Measurements from ENCODE around the gene RNF6.

Gene RNF6

GRCh38 chr13:26225896-26226617, 3.9 kb upstream of the RNF6 start:
- DNase-seq: no peak

DNA sequence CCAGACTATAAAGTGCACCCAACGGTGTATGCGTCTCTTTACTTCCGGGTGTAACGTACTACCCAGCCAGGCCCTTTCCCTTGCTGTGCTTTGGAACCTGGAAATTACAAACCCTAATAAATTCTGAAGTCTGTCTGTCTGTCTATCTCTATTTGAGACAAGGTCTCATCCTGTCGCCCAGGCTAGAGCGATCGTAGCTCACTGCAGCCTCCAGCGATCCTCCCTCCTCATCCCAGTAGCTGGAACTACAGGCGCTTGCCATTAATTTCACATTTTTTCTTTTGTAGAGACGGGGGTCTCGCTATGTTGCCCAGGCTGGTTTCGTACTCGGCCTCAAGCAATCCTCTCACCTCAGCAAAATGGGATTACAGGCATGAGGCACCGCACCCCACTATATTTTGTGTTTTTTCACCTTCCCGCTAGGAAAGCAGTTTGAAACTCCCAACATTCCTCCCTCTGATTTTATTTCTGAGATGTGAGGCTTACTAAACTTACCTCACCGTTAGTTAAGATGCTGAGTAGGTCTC, 469 bp upstream of the RNF6 start:
- no peak for DNase-seq

- DNase-seq: no peak
Observed at GRCh38 chr13:26221399-26221720, 754 bp downstream of the RNF6 start.

DNA sequence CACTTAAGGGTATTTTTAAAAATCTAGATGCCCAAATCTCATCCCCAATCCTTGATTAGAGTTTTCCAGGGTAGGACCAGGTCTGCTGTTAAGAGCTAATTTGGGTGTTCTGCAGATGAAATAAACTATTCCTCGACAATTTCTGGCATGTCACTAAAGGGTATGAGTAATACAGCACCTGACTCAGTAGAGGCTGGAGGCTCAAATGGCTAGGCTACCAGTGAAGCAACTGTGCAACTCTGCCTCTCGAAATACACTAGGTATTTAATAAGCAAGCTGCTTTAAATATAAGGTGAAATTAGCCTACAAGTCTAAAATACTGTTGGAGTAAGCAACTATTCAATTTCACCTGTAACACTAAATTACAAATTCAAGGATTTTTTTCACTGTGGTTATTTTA, 1.5 kb downstream of the RNF6 start:
- DNase-seq: no peak

GRCh38 chr13:26219726-26220125, 2.4 kb downstream of the RNF6 start:
- DNase-seq: no peak

GRCh38 chr13:26216042-26216441, 6.1 kb downstream of the RNF6 start:
- no peak for DNase-seq

DNA sequence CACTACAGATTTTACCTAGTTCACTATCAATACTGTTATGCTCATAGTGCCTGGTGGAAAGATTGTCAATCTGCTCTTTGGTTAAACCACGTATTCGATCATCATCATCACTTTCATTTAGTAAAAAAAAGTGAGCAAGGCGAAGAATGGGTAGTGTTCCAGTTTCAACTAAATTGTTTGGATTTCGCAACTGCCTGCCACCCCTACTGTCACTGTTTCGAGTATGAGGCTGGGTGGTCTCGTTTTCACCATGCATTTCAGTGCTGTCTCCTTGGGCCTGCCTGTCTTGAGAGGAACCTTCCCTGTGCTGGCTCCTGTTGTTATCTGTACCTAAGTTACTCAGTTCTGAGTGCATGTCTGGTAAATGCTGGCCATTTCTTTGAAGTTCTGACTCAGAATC, 8.1 kb downstream of the RNF6 start:
- DNase-seq: no peak

GRCh38 chr13:26213345-26213744, 8.8 kb downstream of the RNF6 start:
- no peak for DNase-seq

DNA sequence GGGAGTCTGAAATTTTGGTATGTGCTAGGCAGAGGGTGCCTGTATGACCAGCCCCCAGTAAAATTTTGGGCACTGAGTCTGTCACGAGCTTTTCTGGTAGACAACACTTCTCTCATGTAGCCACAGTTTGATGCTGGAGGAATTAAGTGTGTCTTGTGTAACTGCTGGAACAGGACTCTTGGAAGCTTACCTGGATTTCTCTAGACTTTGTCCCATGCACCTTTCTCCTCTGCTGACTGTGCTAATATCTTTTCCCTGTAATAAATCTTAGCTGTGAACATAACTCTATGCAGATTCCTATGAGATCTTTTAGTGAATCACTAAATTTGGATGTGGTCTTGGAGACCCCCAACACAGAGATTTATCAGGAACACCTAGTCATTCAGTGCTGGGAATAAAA, 13.8 kb downstream of the RNF6 start:
- DNase-seq: no peak

DNA sequence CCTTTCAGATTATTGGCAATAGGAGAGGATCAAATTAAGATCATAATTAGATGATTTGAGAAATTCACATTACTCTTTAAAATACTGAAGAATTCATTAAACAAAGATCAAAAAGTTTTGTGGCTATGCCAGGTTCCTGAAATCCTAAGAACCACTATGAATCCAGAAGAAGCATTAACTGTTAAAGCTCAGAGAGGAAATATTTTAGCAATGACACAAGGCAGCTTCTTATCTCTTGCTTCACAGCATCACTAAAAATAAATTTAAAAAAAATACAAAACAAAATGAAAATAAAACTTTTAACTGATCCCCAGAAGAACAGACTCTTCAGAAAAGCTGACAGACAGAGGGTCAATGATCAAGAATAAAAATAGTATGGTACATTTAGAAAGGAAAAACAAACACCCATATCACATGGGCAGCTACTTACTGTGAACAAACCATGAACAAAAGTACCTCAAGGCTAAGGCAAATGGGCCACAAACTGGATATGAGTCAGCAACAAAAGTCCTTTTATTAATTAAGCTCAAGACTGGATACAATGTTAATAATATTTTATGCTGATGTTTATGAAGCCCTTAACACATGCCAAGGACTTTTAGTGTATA, 19.6 kb downstream of the RNF6 start:
- no peak for DNase-seq

DNA sequence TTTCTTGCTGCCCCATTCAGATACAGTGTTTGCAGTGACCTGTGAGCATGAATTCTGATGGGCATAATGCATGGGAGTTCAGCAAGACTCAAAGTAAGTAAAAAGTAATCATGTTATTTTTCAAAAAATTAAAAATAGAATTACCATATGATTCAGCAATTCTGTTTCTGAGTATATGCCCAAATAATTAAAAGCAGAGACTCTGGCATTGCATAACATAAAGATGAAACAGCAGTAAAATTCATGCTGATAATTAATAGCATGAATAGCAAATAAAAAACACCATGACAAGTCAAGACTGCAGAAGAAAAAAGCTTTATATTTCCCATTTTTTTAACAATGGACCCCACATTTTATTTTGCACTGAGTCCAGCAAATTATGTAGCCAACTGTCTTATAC, 21.3 kb downstream of the RNF6 start:
- no peak for DNase-seq

DNA sequence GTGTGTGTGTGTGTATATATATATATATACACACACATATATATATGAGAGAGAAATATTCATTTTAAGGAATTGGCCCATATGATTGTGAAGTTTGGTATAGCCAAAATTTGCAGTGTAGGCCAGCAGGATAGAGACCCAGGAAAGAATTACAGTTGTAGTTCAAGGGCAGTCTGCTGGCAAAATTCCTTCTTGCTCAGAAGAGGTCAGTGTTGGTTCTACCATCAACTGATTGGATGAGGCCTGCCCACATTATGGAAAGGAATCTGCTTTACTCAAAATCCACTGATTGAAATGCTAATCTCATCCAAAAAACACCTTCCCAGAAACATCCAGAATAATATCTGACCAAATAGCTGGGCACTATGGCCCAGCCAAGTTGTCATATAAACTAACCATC, 24.0 kb downstream of the RNF6 start:
- no peak for DNase-seq

GRCh38 chr13:26197298-26197697, 24.8 kb downstream of the RNF6 start:
- no peak for DNase-seq

GRCh38 chr13:26186995-26187394, 35.1 kb downstream of the RNF6 start:
- DNase-seq: no peak

DNA sequence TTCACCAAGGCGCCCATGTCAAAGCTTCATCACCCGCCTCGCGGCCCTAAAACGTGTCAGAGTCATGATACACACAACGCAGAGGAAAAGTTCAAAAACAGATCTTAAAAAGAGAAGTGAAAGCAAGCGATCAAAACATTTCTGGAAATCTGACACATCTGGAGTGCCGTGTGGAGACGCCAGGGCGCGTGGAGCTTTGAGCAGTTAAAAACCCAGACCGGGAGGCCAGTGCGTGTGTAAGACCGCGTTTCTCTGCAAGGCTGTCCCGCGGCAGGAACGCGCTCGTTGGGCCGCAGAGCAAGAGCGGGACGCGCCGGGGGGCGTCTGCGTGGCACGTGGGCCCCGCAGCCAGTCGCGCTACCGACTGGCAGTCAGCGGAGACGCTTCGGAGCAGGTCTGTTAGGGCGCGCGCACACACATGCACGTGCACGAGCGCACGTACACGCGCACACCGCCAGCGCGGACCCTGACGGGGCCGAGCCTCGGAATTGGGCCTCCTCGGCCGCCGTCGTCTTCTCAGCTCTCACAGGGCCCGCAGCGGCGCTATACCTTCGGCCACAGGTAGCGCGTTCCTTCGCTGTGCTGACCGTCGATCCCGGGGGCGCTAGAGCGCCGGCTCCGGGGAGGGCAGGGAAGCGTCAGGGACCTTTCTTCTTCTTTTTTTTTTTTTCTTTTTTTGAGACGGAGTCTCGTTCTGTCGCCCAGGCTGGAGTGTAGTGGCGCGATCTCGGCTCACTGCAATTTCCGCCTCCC, 35.8 kb downstream of the RNF6 start:
- peak; percentile 78 for DNase-seq

DNA sequence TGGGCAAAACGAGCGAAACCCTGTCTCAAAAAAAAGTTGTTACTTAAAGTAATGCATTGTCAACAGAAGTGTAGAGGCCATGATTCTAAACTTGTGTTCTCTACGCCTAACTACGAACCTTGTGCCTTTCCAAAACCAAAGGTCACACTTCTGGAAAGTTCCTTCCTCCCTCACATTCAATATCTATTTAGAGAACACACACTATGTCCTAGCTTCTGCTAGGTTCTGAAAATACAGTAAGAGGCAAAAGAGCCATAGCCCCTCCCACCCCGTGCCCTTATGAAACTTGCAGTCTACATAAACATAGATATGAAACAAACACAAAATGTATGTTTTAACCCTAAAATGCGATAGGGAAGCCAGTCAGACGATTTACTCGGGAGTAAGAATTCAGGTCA, 36.4 kb downstream of the RNF6 start:
- DNase-seq: no peak

DNA sequence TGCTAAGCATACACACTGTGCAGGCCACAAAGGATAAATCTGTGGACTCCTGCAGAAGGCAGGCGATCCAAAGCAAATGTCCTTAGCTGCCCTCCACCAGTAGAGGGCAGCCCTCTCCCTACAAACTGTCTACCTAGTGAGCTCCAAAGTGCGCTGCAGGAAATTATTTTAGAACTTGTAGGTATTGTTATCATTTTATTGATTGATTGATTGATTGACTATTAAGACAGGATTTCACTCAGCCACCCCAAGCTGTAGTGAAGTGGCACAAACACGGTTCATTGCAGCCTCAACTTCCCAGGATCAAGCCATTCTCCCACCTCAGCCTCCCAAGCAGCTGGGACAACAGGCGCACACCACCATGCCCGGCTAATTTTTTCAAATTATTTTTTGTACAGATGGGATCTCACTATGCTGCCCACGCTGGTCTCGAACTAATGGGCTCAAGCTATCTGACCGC, 37.3 kb downstream of the RNF6 start:
- DNase-seq: peak; percentile 71

- DNase-seq: no peak
Observed at GRCh38 chr13:26183416-26183815, 38.7 kb downstream of the RNF6 start.

DNA sequence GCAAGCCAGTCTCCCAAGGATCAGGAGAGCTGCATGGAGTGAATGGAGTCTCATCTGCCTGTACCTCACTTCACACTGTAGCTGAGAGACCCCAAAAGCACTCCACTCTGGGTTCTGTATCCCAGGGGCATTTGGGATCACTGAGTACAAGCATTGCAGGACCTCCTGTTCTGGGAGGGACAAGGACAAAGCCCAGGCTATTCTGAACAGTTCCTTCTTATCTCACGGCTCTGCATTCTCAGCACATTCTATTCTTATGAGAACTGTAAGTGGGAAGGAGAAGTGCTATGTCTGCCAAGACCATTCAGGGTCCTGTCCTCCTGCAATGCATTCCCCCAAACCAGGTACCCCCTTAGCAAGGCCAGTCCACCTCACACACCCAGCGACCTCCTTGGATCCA, 42.8 kb downstream of the RNF6 start:
- DNase-seq: no peak

GRCh38 chr13:26168835-26169234, 53.3 kb downstream of the RNF6 start:
- no peak for DNase-seq

DNA sequence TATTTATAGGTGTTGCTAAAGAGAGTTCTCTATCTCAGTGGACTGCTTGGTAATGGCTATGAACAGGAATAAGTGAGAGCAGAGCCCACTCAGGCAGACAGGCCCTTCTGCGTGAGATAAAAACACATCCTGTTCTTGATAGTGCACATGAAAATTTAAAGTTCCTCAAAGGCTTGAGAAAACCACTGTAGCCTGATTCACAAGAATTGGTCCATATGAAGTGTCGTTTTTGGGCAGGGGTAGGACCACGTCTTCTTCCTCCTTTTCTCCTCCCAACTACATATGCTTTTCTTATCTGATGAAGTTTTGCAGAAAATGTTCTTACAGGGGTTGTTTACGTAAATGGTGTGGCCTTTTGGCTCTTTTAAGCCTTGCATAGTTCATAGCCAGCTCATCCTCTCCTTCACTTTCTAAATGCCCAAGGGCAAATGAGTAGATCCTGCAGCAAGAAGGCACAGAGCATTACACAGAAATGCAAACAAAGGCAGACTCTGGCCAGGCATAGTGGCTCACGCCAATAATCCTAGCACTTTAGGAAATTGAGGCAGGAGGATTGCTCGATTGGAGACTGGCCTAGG, 53.8 kb downstream of the RNF6 start:
- DNase-seq: peak; percentile 44

GRCh38 chr13:26163812-26164211, 58.3 kb downstream of the RNF6 start:
- DNase-seq: no peak

Data from KG1 (cell line).